Measurements from ENCODE around the gene RITA1.
"Not testable (repeated sequence)": the region's sequence is repeated elsewhere in the genome, so short reads cannot be mapped to it uniquely, and the experiment has no call there.

The RITA1 gene

GRCh38 chr12:113204804-113205203 lies 19.3 kb downstream of the RITA1 start:
- Histone ChIP-seq H3K9me3 (ENCODE audit: control insufficient read depth, low read length) (no peaks in the 10 kb centered on the region), H3K27ac (peak overlapping the region; percentile 11), H3K4me2 (ENCODE audit: low read length) (no peak overlapping the region), H3K79me2 (no peaks in the 10 kb centered on the region), H2AFZ (no peak overlapping the region), H3K4me3 (ENCODE audit: low read depth, low read length) (no peak overlapping the region), H3K36me3 (ENCODE audit: control insufficient read depth, insufficient read depth, low read length) (no peaks in the 10 kb centered on the region), H3K27me3 (ENCODE audit: control insufficient read depth, insufficient read depth, low read length) (no peaks in the 10 kb centered on the region), H3K9ac (no peak overlapping the region), H3K4me1 (peaks cover 9% of the 10 kb centered on the region)
- TF ChIP-seq CTCF (IDR thresholded peaks at IDR 0.05), result no peak

GRCh38 chr12:113206802-113207201 lies 21.3 kb downstream of the RITA1 start:
- H3K79me2 ChIP-seq; H3K9me3 ChIP-seq (ENCODE audit: control insufficient read depth, low read length); H3K27me3 ChIP-seq (ENCODE audit: control insufficient read depth, insufficient read depth, low read length); H3K4me3 ChIP-seq (ENCODE audit: low read depth, low read length); H3K4me2 ChIP-seq (ENCODE audit: low read length); H3K9ac ChIP-seq; H3K27ac ChIP-seq; H3K36me3 ChIP-seq (ENCODE audit: control insufficient read depth, insufficient read depth, low read length); H2AFZ ChIP-seq: not testable (repeated sequence)
- H3K4me1 ChIP-seq, result peaks cover 11% of the 10 kb centered on the region

- Histone ChIP-seq H3K9ac (no peak overlapping the region), H3K9me3 (ENCODE audit: control insufficient read depth, low read length) (no peaks in the 10 kb centered on the region), H3K4me3 (ENCODE audit: low read depth, low read length) (no peak overlapping the region), H3K27me3 (ENCODE audit: control insufficient read depth, insufficient read depth, low read length) (no peaks in the 10 kb centered on the region), H3K36me3 (ENCODE audit: control insufficient read depth, insufficient read depth, low read length) (no peaks in the 10 kb centered on the region), H3K4me1 (peaks cover 11% of the 10 kb centered on the region), H2AFZ (no peak overlapping the region), H3K79me2 (no peaks in the 10 kb centered on the region), H3K27ac (no peak overlapping the region), H3K4me2 (ENCODE audit: low read length) (no peak overlapping the region)
- TF ChIP-seq CTCF (IDR thresholded peaks at IDR 0.05), result no peak
Observed at GRCh38 chr12:113207613-113208040, 22.1 kb downstream of the RITA1 start.

GRCh38 chr12:113208041-113208934 lies 22.8 kb downstream of the RITA1 start:
- H3K36me3 ChIP-seq (ENCODE audit: control insufficient read depth, insufficient read depth, low read length), result no peaks in the 10 kb centered on the region
- H3K27ac ChIP-seq, result no peak overlapping the region

GRCh38 chr12:113211160-113211559 lies 25.6 kb downstream of the RITA1 start:
- Histone ChIP-seq H3K9me3 (ENCODE audit: control insufficient read depth, low read length) (no peaks in the 10 kb centered on the region), H3K4me2 (ENCODE audit: low read length) (no peak overlapping the region), H3K9ac (no peak overlapping the region), H3K4me3 (ENCODE audit: low read depth, low read length) (no peak overlapping the region), H3K36me3 (ENCODE audit: control insufficient read depth, insufficient read depth, low read length) (no peaks in the 10 kb centered on the region), H3K4me1 (peaks cover 3% of the 10 kb centered on the region), H3K27ac (no peak overlapping the region), H2AFZ (no peak overlapping the region), H3K27me3 (ENCODE audit: control insufficient read depth, insufficient read depth, low read length) (no peaks in the 10 kb centered on the region), H3K79me2 (no peaks in the 10 kb centered on the region)
- no peak for TF ChIP-seq CTCF (IDR thresholded peaks at IDR 0.05)

More at GRCh38 chr12:113208041-113208934, 22.8 kb downstream of the RITA1 start:
- no peak for TF ChIP-seq CTCF (IDR thresholded peaks at IDR 0.05)
- no peaks in the 10 kb centered on the region for H3K27me3 ChIP-seq (ENCODE audit: control insufficient read depth, insufficient read depth, low read length)
- no peak overlapping the region for H3K4me2 ChIP-seq (ENCODE audit: low read length)
- H3K4me1 ChIP-seq, result peaks cover 11% of the 10 kb centered on the region
- no peak overlapping the region for H2AFZ ChIP-seq
- no peaks in the 10 kb centered on the region for H3K79me2 ChIP-seq
- H3K4me3 ChIP-seq (ENCODE audit: low read depth, low read length), result no peak overlapping the region
- H3K9me3 ChIP-seq (ENCODE audit: control insufficient read depth, low read length), result no peaks in the 10 kb centered on the region
- no peak overlapping the region for H3K9ac ChIP-seq
